Thoracic aorta (tissue), 2 donors: Measurements from ENCODE around the gene MYH16. TPM values are rescaled to one million over a fixed set of nuclear protein-coding genes. Genes with fewer than 3 reads are reported as not detected.
"Not testable (repeated sequence)": the region's sequence is repeated elsewhere in the genome, so short reads cannot be mapped to it uniquely, and the experiment has no call there.

Source experiments
- ATAC-seq: fragments of 150-250 bp; one replicate; pipeline ENCODE4 v1.8.0; 2017; ENCODE audit warnings: low read depth; ENCODE audit not compliant: insufficient number of reproducible peaks, low FRiP score
- DNase-seq: peaks from one replicate; pipeline ENCODE4 v3.0.0-alpha.2; 2020; ENCODE audit warnings: low spot score
- H3K27ac ChIP-seq, 2 donors: fragments of 200-600 bp; sonication (generic); 1 replicate in 1 of 2; 2 replicates in 1 of 2; pipeline ENCODE4 v1.5.1; 2016; ENCODE audit warnings: mild to moderate bottlenecking in 2 of 2, moderate library complexity in 2 of 2
- H3K27me3 ChIP-seq: fragments of 200-600 bp; sonication (generic); replicated peaks from 2 replicates; pipeline ENCODE4 v1.6.0; 2016; ENCODE audit warnings: mild to moderate bottlenecking; ENCODE audit not compliant: insufficient read depth
- H3K36me3 ChIP-seq: fragments of 200-600 bp; sonication (generic); one replicate; pipeline ENCODE4 v1.5.1; 2016
- H3K4me1 ChIP-seq, 2 donors: fragments of 200-600 bp; sonication (generic); 1 replicate in 1 of 2; 2 replicates in 1 of 2; pipeline versions ENCODE4 v1.5.1 to v1.6.0; 2016; ENCODE audit warnings: low read depth in 2 of 2, mild to moderate bottlenecking in 1 of 2; ENCODE audit not compliant: control insufficient read depth in 1 of 2
- H3K4me3 ChIP-seq: fragments of 200-600 bp; sonication (generic); 2 replicates; pipeline ENCODE4 v1.5.1; 2016; ENCODE audit warnings: mild to moderate bottlenecking
- H3K9me3 ChIP-seq: fragments of 200-600 bp; sonication (generic); 2 replicates; pipeline ENCODE4 v1.5.1; 2016
- total RNA-seq, 2 donors: library from RNA; depleted of rRNA; stranded (reverse); fragments of >200 nt; gene quantifications; one replicate each; pipeline versions ENCODE4 v1.1.0 to v1.2.3, GENCODE V29; 2016
- TF ChIP-seq, protein P1 (sequence below): fragments of 200-600 bp; sonication (generic); IDR thresholded peaks from one replicate; pipeline ENCODE4 v1.5.1; 2019; ENCODE audit warnings: antibody characterized with exemption

Gene MYH16
- total RNA-seq, 2 donors from 2014 or later, result not detected

DNA sequence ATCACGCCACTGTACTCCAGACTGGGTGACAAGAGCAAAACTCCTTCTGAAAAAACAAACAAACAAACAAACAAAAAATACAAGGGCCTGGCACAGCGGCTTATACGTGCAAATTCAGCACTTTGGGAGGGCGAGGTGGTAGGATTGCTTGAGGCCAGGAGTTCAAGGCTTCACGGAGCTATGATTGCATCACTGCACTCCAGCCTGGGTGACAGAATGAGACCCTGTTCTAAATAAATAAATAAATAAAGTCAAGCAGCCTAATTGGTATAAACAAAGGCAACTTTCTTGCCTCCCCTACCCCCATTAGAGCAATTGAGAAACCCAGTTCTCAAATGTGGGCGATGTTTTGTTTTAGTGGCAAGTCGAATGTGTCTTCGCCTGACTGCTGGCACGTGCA is 38.5 kb upstream of the MYH16 start:
- H3K36me3 ChIP-seq, result no peaks in the 10 kb centered on the region
- H3K4me3 ChIP-seq, result no peak overlapping the region
- H3K27me3 ChIP-seq, result no peaks in the 10 kb centered on the region
- no peaks in the 10 kb centered on the region for H3K4me1 ChIP-seq
- no peaks in the 10 kb centered on the region for H3K9me3 ChIP-seq
- TF ChIP-seq, protein P1, sequence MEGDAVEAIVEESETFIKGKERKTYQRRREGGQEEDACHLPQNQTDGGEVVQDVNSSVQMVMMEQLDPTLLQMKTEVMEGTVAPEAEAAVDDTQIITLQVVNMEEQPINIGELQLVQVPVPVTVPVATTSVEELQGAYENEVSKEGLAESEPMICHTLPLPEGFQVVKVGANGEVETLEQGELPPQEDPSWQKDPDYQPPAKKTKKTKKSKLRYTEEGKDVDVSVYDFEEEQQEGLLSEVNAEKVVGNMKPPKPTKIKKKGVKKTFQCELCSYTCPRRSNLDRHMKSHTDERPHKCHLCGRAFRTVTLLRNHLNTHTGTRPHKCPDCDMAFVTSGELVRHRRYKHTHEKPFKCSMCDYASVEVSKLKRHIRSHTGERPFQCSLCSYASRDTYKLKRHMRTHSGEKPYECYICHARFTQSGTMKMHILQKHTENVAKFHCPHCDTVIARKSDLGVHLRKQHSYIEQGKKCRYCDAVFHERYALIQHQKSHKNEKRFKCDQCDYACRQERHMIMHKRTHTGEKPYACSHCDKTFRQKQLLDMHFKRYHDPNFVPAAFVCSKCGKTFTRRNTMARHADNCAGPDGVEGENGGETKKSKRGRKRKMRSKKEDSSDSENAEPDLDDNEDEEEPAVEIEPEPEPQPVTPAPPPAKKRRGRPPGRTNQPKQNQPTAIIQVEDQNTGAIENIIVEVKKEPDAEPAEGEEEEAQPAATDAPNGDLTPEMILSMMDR, result no peak
- no peak overlapping the region for H3K27ac ChIP-seq
- ATAC-seq (no peak), DNase-seq (no peak)

DNA sequence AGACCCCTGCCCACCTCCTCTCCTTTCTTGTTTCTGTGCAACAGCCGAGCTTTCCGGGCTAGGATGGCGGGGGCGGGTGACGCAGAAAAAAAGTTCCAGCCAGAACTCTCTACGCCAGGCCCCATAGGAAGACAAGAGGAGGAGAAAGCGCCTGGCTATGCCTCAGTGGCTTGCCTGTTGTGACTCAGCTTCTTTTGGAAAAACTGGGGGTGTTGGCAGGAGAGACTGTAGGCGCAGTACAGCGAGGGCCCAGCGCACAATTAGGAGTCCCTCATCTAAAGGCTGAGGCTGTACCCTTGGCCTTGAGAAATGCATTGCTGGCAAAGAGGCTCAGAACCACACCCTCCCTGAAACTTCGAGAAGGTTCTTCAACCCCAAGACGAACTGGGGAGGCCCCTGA is 36.7 kb upstream of the MYH16 start:
- Histone ChIP-seq H3K27ac (no peak overlapping the region), H3K27me3 (no peaks in the 10 kb centered on the region), H3K36me3 (no peaks in the 10 kb centered on the region), H3K4me3 (no peak overlapping the region), H3K9me3 (no peaks in the 10 kb centered on the region), H3K4me1 (no peaks in the 10 kb centered on the region)
- ATAC-seq, result no peak
- TF ChIP-seq, protein P1, result no peak
- DNase-seq, result no peak

DNA sequence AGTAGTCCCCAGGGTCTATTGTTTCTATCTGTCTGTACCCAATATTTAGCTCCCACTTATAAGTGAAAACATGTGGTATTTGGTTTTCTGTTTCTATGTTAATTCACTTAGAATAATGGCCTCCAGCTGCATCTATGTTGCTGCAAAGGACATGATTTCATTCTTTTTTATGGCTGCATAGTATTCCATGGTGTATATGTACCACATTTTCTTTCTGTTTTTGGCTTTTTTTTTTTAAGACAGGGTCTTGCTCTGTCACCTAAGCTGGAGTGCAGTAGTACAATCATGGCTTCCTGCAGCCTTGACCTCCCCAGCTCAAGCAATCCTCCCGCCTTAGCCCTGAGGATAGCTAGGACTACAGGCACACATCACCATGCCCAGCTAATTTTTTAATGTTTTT is 34.8 kb upstream of the MYH16 start:
- ATAC-seq, H3K4me3 ChIP-seq, H3K27ac ChIP-seq, H3K9me3 ChIP-seq, DNase-seq, H3K36me3 ChIP-seq, H3K4me1 ChIP-seq, H3K27me3 ChIP-seq: not testable (repeated sequence)

DNA sequence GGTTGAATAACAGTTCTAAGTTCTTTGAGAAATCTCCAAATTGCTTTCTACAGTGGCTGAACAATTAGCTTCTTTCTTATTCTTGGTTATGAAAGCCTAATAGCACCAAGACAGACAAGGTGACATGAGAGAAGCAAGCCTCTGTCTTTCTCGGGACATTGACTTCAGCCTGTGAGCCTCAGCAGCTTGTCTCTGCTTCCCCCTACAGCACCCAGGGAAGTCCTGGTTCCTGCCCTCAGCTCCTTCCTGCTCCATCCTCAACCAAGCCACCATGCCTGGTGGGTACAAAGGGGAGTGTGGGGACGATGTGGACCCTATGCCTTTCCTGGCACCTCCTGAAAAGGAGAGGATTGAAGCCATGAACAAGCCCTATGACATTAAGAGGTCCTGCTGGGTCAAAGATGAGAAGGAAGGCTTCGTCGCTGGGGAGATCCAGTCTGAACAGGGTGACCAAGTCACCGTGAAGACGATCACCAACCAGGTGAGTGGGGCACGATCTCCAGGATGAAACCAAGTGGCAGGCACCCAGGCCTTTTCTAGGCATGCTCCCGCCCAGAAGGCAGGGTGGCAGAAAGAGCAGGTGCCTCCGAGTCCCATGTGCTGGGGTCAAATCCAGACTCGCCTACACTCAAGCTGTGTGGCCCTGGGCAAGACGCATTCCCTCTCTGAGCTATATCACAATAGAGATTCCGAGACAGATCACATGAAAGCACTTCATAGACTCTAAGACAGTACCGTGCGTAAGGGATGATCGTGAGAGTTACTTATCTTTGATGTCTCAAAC is 33.9 kb upstream of the MYH16 start:
- TF ChIP-seq, protein P1, result no peak
- H3K27ac ChIP-seq, result no peak overlapping the region

DNA sequence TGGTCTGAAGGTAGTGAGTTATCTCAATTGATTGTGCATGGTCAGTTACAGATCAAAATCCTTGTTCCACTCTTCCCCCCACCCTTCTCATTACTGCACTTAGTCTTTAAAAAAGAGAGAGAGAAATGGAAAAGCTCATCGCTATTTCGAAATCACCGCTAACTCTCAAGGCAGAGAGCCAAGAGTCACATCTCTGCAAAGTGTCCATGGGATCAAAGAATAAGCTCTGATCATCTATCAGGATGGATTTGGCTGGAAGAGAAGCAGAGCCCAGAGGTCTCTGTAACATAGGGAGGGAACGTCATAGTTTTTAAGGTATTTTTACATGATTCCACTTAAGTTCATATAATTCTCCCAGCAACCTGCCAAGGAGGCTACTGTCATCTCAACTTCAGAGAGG is 30.0 kb upstream of the MYH16 start:
- Histone ChIP-seq H3K27me3 (no peaks in the 10 kb centered on the region), H3K4me3 (no peak overlapping the region), H3K9me3 (no peaks in the 10 kb centered on the region), H3K27ac (no peak overlapping the region), H3K4me1 (no peaks in the 10 kb centered on the region), H3K36me3 (no peaks in the 10 kb centered on the region)
- no peak for DNase-seq
- ATAC-seq, result no peak
- TF ChIP-seq, protein P1, result no peak

More for the DNA sequence above, 33.9 kb upstream of the MYH16 start:
- ATAC-seq, result no peak
- DNase-seq, result no peak
- Histone ChIP-seq H3K27me3 (no peaks in the 10 kb centered on the region), H3K4me1 (no peaks in the 10 kb centered on the region), H3K36me3 (no peaks in the 10 kb centered on the region), H3K4me3 (no peak overlapping the region), H3K9me3 (no peaks in the 10 kb centered on the region)
